NT2/D1 (cell line): Measurements from ENCODE around the gene ARHGEF10L.

Source experiments
- SUZ12 ChIP-seq: IDR thresholded peaks from 2 replicates; pipeline ENCODE4 v1.6.1; 2011; ENCODE audit not compliant: insufficient read length, insufficient read depth; ENCODE audit errors: extremely low read depth
- YY1 ChIP-seq: IDR thresholded peaks from 2 replicates; pipeline ENCODE4 v1.6.1; 2011; ENCODE audit not compliant: insufficient read length, insufficient read depth
- ZNF274 ChIP-seq: IDR thresholded peaks from 2 replicates; pipeline ENCODE4 v1.6.1; 2011; ENCODE audit warnings: mild to moderate bottlenecking, low read depth, low read length

DNA sequence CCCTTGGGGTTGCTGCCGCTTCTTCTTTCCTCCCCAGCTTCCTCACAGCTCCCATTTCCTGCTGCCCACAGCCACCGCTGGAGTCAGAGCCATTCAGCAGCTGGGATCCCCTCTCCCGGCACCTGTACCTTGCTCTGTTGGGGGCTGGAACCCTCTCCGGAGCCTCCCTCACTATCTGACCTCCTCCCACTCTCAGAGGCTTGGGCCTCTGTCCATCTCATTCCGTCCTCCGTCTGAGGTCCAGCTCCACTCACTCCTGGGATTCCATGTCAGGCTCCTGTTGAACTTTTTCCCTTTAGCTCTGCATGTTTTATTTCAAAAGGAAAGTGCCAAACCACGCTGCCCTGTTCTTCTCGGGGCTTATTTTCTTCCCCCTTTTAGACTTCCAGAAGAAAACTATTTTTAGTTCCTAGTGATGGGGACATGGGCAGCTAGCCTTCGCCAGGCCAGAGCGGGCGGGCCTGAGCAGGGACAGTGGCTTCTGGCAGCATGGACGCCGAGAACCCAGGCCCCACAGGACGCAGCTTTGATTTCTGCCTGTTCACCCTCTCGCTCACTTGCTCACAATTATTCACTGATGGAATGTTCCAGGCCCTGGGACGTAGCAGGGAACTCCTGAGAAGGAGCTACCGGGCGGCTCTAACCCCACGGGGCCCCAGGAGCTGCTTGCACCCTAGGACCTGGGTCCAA is 79.2 kb downstream of the ARHGEF10L start:
- TF ChIP-seq ZNF274 (no peak), YY1 (no peak), SUZ12 (no peak)
